HG02571 (cell line): ENCODE data around the gene CCDC197.

Experiments
- ATAC-seq: cut with Tn5 transposase; IDR thresholded peaks from one replicate; pipeline ENCODE4 v1.9.1; 2021; ENCODE audit warnings: mild to moderate bottlenecking, moderate library complexity; ENCODE audit not compliant: unreplicated experiment

The CCDC197 gene

DNA sequence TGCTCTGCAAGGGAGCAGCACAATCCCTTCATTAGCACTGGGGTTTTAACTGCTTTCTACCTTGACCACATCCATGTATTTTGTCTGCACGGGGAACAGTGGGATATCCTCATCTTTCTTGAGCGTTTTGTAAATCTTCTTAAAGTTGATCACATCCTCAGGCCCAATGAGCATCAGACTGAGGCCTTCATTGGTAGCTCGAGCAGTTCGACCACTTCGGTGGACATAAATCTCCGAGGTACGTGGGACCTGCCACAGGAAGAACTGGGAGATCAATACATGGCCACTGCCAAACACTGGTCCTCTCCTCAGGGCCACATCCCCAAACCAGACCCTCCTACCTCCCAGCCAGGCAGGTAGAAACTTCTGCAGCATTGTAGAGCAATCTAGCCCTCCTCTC is 57.8 kb downstream of the CCDC197 start:
- ATAC-seq, result no peak

DNA sequence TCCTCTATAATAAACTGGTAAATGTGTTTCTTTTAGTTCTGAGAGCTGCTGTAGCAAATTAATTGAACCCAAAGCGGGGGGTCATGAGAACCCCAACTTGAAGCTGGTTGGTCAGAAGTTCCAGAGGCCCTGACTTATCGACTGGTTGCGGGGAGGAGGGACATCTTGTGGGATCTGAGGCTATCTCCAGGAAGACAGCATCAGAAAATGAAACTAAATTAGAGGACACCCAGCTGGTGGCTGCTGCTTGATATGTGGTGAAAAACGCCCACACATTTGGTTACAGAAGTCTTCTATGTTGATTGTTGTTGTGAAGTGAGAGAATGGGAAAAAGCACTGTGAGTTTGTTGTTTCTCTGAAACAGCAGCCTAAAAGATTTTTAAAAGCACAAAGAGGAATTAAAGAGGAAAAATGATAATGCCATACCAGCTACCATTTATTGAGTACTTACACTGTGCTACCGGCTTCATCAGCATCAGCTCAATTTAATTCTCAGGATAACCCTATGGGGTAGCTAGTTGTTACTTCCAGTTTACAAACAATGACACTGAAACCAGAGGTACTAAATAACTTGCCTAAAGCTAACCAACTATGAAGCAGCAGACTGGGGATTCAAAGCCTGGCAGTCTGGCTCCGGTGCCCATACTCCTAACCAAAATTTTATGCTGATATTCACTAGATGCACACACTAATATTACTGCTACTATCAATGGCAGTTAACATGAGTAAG is 59.6 kb downstream of the CCDC197 start:
- ATAC-seq, result peak; percentile 80

GRCh38 chr14:94058128-94058673 is 61.1 kb downstream of the CCDC197 start:
- ATAC-seq, result no peak
